Type B pancreatic cell (in vitro differentiated cells): ENCODE data around the gene CLDN22. TPM values are rescaled to one million over a fixed set of nuclear protein-coding genes. Genes with fewer than 3 reads are reported as not detected.

Experiments used
- DNase-seq: peaks from one replicate; pipeline ENCODE4 v3.0.0; 2021; ENCODE audit warnings: mixed read lengths; ENCODE audit not compliant: unreplicated experiment; ENCODE audit errors: extremely low spot score
- H3K27ac Mint-ChIP-seq: 2 replicates; pipeline ENCODE4 v1.8.0; 2021; ENCODE audit warnings: mild to moderate bottlenecking, mixed read lengths
- H3K27me3 Mint-ChIP-seq: 2 replicates; pipeline ENCODE4 v1.8.0; 2021; ENCODE audit warnings: mixed read lengths
- H3K36me3 Mint-ChIP-seq: 2 replicates; pipeline ENCODE4 v1.8.0; 2021; ENCODE audit warnings: mixed read lengths
- H3K4me1 Mint-ChIP-seq: one replicate; pipeline ENCODE4 v1.8.0; 2021; ENCODE audit warnings: mixed read lengths; ENCODE audit not compliant: unreplicated experiment
- H3K4me3 Mint-ChIP-seq: 2 replicates; pipeline ENCODE4 v1.8.0; 2021; ENCODE audit warnings: mild to moderate bottlenecking, mixed read lengths
- H3K9me3 Mint-ChIP-seq: 2 replicates; pipeline ENCODE4 v1.8.0; 2021; ENCODE audit warnings: mixed read lengths
- total RNA-seq: library from RNA; stranded (reverse); gene quantifications from 2 replicates; pipeline ENCODE4 v1.2.1, GENCODE V29; 2021; ENCODE audit warnings: low replicate concordance
- TF ChIP-seq, protein P1 (sequence below): fragments of 200-600 bp; sonication (generic); conservative IDR thresholded peaks from 2 replicates; pipeline ENCODE4 v1.5.0; 2021; ENCODE audit warnings: antibody characterized with exemption, mild to moderate bottlenecking

The CLDN22 gene
- total RNA-seq, 1 donor from 2014 or later: not detected

DNA sequence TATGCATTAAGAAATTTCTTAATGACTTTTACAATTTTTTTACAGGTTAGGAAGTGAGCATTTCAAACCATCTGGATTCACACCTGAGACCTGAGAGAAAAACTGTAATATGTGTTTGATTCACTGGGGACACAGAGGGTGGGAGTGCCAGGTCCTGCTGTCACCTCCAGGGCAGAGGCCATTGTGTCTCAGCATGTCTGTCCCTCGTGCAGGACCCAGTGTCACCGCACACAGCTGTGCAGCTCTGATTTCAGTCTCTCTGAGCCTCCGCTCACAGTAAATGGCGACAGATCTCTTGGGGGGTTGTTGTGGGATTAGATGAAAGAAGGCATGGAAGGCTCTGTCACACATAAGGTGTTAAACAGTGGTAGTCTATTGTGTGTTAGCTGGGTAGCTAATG is 25.2 kb upstream of the CLDN22 start:
- TF ChIP-seq, protein P1, sequence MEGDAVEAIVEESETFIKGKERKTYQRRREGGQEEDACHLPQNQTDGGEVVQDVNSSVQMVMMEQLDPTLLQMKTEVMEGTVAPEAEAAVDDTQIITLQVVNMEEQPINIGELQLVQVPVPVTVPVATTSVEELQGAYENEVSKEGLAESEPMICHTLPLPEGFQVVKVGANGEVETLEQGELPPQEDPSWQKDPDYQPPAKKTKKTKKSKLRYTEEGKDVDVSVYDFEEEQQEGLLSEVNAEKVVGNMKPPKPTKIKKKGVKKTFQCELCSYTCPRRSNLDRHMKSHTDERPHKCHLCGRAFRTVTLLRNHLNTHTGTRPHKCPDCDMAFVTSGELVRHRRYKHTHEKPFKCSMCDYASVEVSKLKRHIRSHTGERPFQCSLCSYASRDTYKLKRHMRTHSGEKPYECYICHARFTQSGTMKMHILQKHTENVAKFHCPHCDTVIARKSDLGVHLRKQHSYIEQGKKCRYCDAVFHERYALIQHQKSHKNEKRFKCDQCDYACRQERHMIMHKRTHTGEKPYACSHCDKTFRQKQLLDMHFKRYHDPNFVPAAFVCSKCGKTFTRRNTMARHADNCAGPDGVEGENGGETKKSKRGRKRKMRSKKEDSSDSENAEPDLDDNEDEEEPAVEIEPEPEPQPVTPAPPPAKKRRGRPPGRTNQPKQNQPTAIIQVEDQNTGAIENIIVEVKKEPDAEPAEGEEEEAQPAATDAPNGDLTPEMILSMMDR: no peak
- Mint-ChIP-seq H3K9me3 (peaks cover under 1% of the 10 kb centered on the region), H3K4me3 (no peak overlapping the region), H3K27me3 (peaks cover 16% of the 10 kb centered on the region), H3K27ac (no peak overlapping the region), H3K4me1 (peaks cover 1% of the 10 kb centered on the region), H3K36me3 (peaks cover under 1% of the 10 kb centered on the region)
- DNase-seq: no peak

DNA sequence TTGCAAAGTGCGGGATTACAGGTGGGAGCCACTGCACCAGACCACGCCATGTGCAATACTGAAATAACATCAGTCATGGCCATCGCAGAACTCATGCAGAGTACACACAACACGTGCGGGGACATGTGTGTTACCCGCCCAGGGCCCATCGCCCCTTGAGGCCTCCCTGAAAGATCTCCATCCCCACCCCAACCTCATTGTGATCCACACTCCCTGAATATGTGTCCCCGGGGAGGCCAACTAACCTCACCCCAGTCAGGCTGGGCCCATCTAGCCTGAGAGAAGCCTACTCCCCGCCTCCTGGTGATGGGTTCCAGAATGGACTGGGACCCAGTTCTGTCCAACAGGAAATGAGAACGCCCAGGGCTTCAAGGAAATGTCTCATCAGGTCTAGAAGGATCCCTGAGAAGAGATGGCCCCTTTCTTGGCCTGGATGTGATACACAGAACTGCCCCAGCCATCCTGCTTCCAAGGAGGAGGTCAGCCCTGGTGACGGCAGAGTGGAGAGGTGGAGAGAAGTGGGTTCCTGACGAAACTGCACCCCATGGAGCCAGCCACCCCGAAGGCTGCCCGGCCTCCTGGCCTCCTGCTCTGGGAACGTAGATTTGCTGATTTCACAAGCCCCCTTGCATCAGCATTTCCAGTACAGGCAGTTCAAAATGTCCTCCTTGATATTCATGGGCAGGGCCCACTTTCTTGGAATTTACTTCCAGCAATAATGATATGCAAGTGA is 24.6 kb upstream of the CLDN22 start:
- Mint-ChIP-seq H3K4me3 (no peak overlapping the region), H3K27me3 (peaks cover 18% of the 10 kb centered on the region), H3K36me3 (no peaks in the 10 kb centered on the region), H3K4me1 (no peaks in the 10 kb centered on the region), H3K9me3 (no peaks in the 10 kb centered on the region), H3K27ac (no peak overlapping the region)
- TF ChIP-seq, protein P1: no peak
- DNase-seq: no peak

DNA sequence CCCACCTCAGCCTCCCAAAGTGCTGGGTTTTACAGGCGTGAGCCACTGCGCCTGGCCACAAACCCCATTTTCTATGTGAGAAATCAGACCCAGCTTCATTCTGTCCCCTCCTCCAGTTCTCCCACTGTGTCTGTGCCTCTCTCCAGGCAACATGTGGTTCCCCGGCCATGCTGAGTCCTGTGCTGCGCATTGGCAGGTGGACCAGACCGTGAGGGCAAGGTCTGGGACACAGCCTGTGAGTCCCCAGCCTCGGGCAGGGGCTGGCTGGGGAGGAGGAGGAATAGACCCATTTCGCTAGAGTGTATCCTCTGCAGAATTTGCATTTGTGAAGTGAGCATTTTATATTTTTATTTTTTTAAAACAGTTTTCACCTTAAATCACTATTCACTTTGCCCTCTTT is 23.7 kb upstream of the CLDN22 start:
- Mint-ChIP-seq H3K4me1 (no peaks in the 10 kb centered on the region), H3K36me3 (no peaks in the 10 kb centered on the region), H3K4me3 (no peak overlapping the region), H3K27ac (no peak overlapping the region), H3K27me3 (peaks cover 17% of the 10 kb centered on the region), H3K9me3 (no peaks in the 10 kb centered on the region)
- DNase-seq: no peak
- TF ChIP-seq, protein P1: no peak

DNA sequence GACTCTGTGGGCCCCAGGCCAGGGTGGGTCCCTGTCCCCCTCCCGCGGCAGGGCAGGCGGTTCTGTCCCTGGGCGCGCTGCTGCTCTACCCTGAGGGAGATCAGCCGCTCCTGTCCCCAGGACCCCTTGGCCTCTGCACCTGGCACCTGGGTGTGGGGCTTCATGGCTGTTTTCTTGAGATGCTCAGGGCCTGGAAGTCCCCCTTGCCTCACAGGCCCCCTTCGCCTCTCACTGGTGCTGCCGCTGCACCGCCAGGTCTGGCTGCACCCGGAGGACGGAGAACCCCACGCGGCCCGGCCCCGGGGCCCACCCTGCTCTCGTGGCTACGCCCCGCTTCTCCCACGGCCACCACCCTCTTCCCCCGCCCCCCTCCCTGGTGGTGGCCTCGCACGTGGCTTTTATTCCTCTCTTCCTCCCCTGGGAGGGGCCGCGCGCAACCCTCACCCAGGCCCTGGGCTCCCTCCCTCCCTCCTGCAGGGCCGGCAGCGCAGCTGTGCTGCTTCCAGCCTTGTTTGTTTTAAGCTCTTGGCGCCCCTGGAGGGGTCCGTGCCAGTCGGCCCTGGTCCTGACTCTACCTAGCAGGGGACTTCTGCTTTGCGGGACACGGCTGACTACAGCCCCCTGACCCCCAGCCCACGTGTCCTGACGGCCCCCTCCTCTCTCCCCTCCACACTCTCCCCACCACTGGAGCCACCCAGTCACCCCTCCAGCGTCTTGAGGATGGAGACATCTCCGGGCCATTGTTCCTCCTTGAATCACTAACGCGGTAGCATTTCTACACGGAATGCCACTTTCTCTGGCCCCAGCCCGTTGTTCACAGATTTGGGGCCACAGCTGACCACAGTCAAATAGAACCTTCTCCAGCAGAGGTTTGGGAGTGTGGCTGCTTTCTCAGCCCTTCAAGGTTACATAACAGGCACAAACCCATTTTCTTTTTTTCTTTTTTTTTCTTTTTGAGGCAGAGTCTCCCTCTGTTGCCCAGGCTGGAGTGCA is 22.8 kb upstream of the CLDN22 start:
- Mint-ChIP-seq H3K4me3 (no peak overlapping the region), H3K27ac (no peak overlapping the region), H3K27me3 (peaks cover 17% of the 10 kb centered on the region), H3K4me1 (no peaks in the 10 kb centered on the region), H3K36me3 (no peaks in the 10 kb centered on the region), H3K9me3 (no peaks in the 10 kb centered on the region)
- no peak for DNase-seq
- TF ChIP-seq, protein P1: no peak

DNA sequence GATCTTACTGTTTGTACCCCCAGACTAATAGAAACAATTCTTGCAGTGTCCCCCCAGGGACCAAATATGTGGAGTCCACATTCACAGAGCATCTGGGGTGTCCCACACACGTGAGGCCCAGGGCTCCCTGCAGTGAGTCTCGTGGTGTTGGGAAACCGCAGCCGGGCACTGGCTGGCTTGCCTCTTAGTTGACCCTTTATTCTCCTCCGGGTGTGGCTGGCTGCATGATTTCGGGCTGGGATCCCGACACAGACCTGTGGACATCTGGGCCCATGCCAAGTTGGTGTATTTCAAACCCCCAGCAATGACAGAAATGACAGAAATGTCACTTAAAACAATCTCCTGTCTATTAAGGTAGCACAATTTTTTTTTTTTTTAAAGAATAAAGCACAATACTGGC is 17.8 kb upstream of the CLDN22 start:
- peaks cover 4% of the 10 kb centered on the region for H3K4me1 Mint-ChIP-seq
- TF ChIP-seq, protein P1: no peak
- peak; percentile 51 for DNase-seq
- H3K27ac Mint-ChIP-seq: no peak overlapping the region
- H3K27me3 Mint-ChIP-seq: peaks cover 21% of the 10 kb centered on the region
- no peaks in the 10 kb centered on the region for H3K9me3 Mint-ChIP-seq
- H3K4me3 Mint-ChIP-seq: no peak overlapping the region
- no peaks in the 10 kb centered on the region for H3K36me3 Mint-ChIP-seq
